B cell (primary cell): ENCODE results near the gene MISP3. TPM values are rescaled to one million over a fixed set of nuclear protein-coding genes. Genes with fewer than 3 reads are reported as not detected.

Experiments
- ATAC-seq: fragments of 200-7000 bp; cut with Tn5 transposase; one replicate; pipeline ENCODE4 v1.10.0; 2021; ENCODE audit warnings: low read depth, mild to moderate bottlenecking, moderate number of reproducible peaks, moderate library complexity
- CTCF ChIA-PET: fragments of 350-600 bp; sonication (Branson Sonifier 250); formaldehyde crosslinking; loops from one replicate; lab custom pipeline; 2021; ENCODE audit warnings: antibody characterized with exemption, inconsistent platforms; lab: Charles Lee
- POLR2A ChIA-PET: fragments of 350-600 bp; sonication (Branson Sonifier 250); formaldehyde crosslinking; loops from one replicate; lab custom pipeline; 2021; ENCODE audit warnings: antibody characterized with exemption; lab: Charles Lee
- DNase-seq: peaks from one replicate; pipeline ENCODE4 v3.0.0; 2013
- H2AFZ ChIP-seq: 2 replicates; pipeline ENCODE4 v1.6.1; 2012; ENCODE audit warnings: mild to moderate bottlenecking, low read depth, low read length; ENCODE audit not compliant: insufficient read depth, poor library complexity, severe bottlenecking
- H3K27ac ChIP-seq, 2 donors: 1 replicate in 1 of 2; 2 replicates in 1 of 2; pipeline ENCODE4 v1.5.1; 2012 to 2013; ENCODE audit warnings: low read length in 2 of 2, mild to moderate bottlenecking in 2 of 2, moderate library complexity in 1 of 2
- H3K27me3 ChIP-seq, 4 experiments: fragments of 200-600 bp in 1 of 4; sonication (generic) in 1 of 4; replicated peaks in 1 of 4; 1 replicate in 2 of 4; 2 replicates in 2 of 4; pipeline versions ENCODE4 v1.6.1 to v1.7.0; 2013 to 2016; ENCODE audit warnings: low read length in 3 of 4, mild to moderate bottlenecking in 2 of 4, mixed read lengths in 1 of 4, moderate library complexity in 1 of 4; ENCODE audit not compliant: insufficient read depth in 4 of 4, control insufficient read depth in 3 of 4; ENCODE audit errors: control extremely low read depth in 1 of 4
- H3K36me3 ChIP-seq, 2 experiments: replicated peaks in 1 of 2; 1 replicate in 1 of 2; 2 replicates in 1 of 2; pipeline versions ENCODE4 v1.6.1 to v1.7.1; 2013; ENCODE audit warnings: low read length in 1 of 2; ENCODE audit not compliant: insufficient read depth in 2 of 2, control insufficient read depth in 1 of 2; ENCODE audit errors: control extremely low read depth in 1 of 2, extremely low read depth in 1 of 2
- H3K4me1 ChIP-seq, 2 donors: fragments of 200-600 bp in 1 of 2; sonication (generic) in 1 of 2; 1 replicate in 1 of 2; 2 replicates in 1 of 2; pipeline versions ENCODE4 v1.5.1 to v1.6.1; 2013 to 2017; ENCODE audit warnings: low read length in 2 of 2; ENCODE audit not compliant: control insufficient read depth in 2 of 2, insufficient read depth in 2 of 2
- H3K4me2 ChIP-seq: replicated peaks from 2 replicates; pipeline ENCODE3; 2012; ENCODE audit warnings: mild to moderate bottlenecking, low read depth, low read length; ENCODE audit not compliant: poor library complexity, severe bottlenecking
- H3K4me3 ChIP-seq, 5 experiments: fragments of 200-600 bp in 1 of 5; sonication (generic) in 1 of 5; 1 replicate in 3 of 5; 2 replicates in 2 of 5; pipeline versions ENCODE4 v1.5.1 to v1.7.0; 2011 to 2016; ENCODE audit warnings: low read length in 4 of 5, mild to moderate bottlenecking in 4 of 5, low read depth in 2 of 5, control low read depth in 1 of 5, moderate library complexity in 1 of 5; ENCODE audit not compliant: insufficient read depth in 1 of 5; ENCODE audit errors: control extremely low read depth in 1 of 5, extremely low read depth in 1 of 5
- H3K79me2 ChIP-seq: fragments of 200-600 bp; sonication (generic); one replicate; pipeline ENCODE4 v1.6.0; 2016; ENCODE audit warnings: low read length; ENCODE audit not compliant: control insufficient read depth, insufficient read depth
- H3K9ac ChIP-seq: fragments of 200-600 bp; sonication (generic); 2 replicates; pipeline ENCODE4 v1.6.1; 2017; ENCODE audit warnings: mild to moderate bottlenecking, low read length, moderate library complexity
- H3K9me3 ChIP-seq, 3 donors: one replicate each; pipeline versions ENCODE4 v1.6.1 to v1.7.1; 2013; ENCODE audit warnings: low read length in 2 of 3; ENCODE audit not compliant: control insufficient read depth in 2 of 3, insufficient read depth in 1 of 3; ENCODE audit errors: control extremely low read depth in 1 of 3
- H4K20me1 ChIP-seq: 2 replicates; pipeline ENCODE4 v1.6.0; 2012; ENCODE audit warnings: mild to moderate bottlenecking, low read length; ENCODE audit not compliant: insufficient read depth, control insufficient read depth, poor library complexity, severe bottlenecking
- H3K27ac Mint-ChIP-seq: one replicate; pipeline ENCODE4 v1.8.0; 2021; ENCODE audit warnings: mixed read lengths
- H3K27me3 Mint-ChIP-seq: one replicate; pipeline ENCODE4 v1.8.0; 2021; ENCODE audit warnings: mixed read lengths
- H3K4me1 Mint-ChIP-seq: one replicate; pipeline ENCODE4 v1.8.0; 2021; ENCODE audit warnings: mixed read lengths
- H3K4me3 Mint-ChIP-seq: one replicate; pipeline ENCODE4 v1.8.0; 2021; ENCODE audit warnings: mixed read lengths
- H3K9me3 Mint-ChIP-seq: one replicate; pipeline ENCODE4 v1.8.0; 2022; ENCODE audit warnings: mixed read lengths; ENCODE audit not compliant: insufficient read depth
- EZH2 ChIP-seq: IDR thresholded peaks from 2 replicates; pipeline ENCODE4 v1.6.1; 2012; ENCODE audit warnings: borderline replicate concordance, low read depth, mild to moderate bottlenecking, moderate library complexity, low read length; ENCODE audit not compliant: insufficient read depth, poor library complexity, severe bottlenecking
- WGBS: methylation state at CpG from one replicate; pipeline ENCODE4 v1.1.5; 2013; ENCODE audit warnings: missing lambda C conversion rate; ENCODE audit not compliant: insufficient coverage; 5-methylcytosine and 5-hydroxymethylcytosine counted together
- intact Hi-C: fragments of 100-400 bp; cut with micrococcal nuclease; formaldehyde crosslinking; loops from one replicate; pipeline ENCODE4 v1.10.0; 2022
- polyA plus RNA-seq: library from polyadenylated mRNA; depleted of rRNA; stranded (reverse); fragments of >200 nt; gene quantifications from 2 replicates; pipeline ENCODE4 v1.2.3, GENCODE V29; 2012
- total RNA-seq, 2 donors: library from RNA; stranded (reverse); fragments of 120-200 nt in 1 of 2; gene quantifications; 1 replicate in 1 of 2; 2 replicates in 1 of 2; pipeline versions ENCODE4 v1.2.3 to v1.2.4, GENCODE V29; 2013 to 2022
- TF ChIP-seq, protein P1 (sequence below): fragments of 200-600 bp; IDR thresholded peaks from one replicate; pipeline ENCODE4 v1.8.0; 2022; ENCODE audit warnings: antibody characterized with exemption, mild to moderate bottlenecking

Gene MISP3
- total and polyA plus RNA-seq, 2 donors (not counting 1 experiment from before 2014, with no cell fraction given), result 0.34 TPM

DNA sequence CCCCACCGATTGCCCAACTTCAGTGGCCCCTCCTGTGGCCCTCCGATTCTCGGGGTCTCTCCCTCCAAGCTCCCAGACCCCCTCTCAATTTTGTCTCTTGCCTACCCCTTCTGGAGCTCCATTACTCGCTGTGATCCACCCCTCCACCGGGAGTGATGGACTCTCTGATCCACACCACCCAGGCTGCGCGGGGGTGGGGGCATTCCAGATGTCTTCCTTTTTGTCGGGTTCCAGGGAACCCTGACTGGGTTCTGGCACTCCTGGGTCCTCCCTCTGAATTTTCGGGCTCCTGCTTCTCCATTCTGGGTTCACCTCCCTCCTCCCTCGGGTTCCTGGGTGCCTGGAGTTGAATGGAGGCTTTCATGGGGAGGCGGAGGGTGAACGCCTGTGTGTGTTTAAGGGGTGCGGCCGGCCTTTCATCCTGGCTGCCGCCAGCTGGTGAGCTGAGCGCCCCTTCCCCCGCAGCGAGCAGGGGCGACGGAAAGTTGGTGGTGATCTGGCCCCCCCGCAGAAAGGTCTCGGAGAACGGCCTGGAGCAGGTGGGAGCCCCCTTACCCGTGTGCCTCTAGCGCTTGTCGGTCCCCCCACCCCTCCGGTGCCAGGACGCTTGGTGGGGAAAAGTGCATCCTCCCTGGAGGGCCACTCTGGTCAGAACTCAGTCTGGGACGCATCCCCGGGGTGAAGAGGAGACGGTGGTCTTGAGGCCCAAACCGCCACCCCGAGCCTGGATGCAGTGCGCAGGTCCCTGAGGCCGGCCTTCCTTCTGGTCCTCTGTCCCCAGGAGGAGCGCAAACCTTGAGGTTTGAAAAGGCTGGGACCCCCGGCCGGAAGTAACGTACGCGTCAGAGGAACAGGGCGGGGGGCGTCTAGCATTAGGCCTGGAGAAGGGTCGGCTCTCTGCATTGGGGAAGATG is 1.6 kb downstream of the MISP3 start:
- peak; percentile 46 for DNase-seq
- H3K27ac ChIP-seq, result no peak overlapping the region
- H3K9ac ChIP-seq, result peak overlapping the region; percentile 72
- Mint-ChIP-seq H3K9me3 (no peaks in the 10 kb centered on the region), H3K27ac (peak overlapping the region; percentile 34), H3K27me3 (peaks cover 5% of the 10 kb centered on the region), H3K4me3 (peak overlapping the region; percentile 87), H3K4me1 (peaks cover 26% of the 10 kb centered on the region)
- H3K4me3 ChIP-seq, result peak overlapping the region; percentile 47 to 79 (median 59)
- H3K4me1 ChIP-seq, result peaks cover 31 to 35% of the 10 kb centered on the region in 2 donors
- H3K27me3 ChIP-seq, result peaks cover 0 to 18% (median 5%) of the 10 kb centered on the region in 4 experiments
- no peaks in the 10 kb centered on the region for H4K20me1 ChIP-seq
- H2AFZ ChIP-seq, result peak overlapping the region; percentile 91
- TF ChIP-seq, protein P1, sequence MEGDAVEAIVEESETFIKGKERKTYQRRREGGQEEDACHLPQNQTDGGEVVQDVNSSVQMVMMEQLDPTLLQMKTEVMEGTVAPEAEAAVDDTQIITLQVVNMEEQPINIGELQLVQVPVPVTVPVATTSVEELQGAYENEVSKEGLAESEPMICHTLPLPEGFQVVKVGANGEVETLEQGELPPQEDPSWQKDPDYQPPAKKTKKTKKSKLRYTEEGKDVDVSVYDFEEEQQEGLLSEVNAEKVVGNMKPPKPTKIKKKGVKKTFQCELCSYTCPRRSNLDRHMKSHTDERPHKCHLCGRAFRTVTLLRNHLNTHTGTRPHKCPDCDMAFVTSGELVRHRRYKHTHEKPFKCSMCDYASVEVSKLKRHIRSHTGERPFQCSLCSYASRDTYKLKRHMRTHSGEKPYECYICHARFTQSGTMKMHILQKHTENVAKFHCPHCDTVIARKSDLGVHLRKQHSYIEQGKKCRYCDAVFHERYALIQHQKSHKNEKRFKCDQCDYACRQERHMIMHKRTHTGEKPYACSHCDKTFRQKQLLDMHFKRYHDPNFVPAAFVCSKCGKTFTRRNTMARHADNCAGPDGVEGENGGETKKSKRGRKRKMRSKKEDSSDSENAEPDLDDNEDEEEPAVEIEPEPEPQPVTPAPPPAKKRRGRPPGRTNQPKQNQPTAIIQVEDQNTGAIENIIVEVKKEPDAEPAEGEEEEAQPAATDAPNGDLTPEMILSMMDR, result no peak
- no peak for TF ChIP-seq EZH2
- H3K4me2 ChIP-seq, result peak overlapping the region; percentile 99
- H3K9me3 ChIP-seq, result peaks cover 0 to 3% (median 0%) of the 10 kb centered on the region in 3 donors
- ATAC-seq, result no peak
- intact Hi-C loops, result loop anchor here (1.0 to 5.0 kb wide), 5 partner anchors 7 to 122 kb away; partner anchors contain the start of genes ASF1B and DCAF15
- POLR2A ChIA-PET, result interaction anchor here (0.7 kb wide), 1 partner anchor 63 kb away, joined by 3 read pairs; the partner anchor contains the start of gene ASF1B
- no peaks in the 10 kb centered on the region for H3K79me2 ChIP-seq
- CTCF ChIA-PET, result interaction anchor here (0.7 to 6.8 kb wide), 21 partner anchors 8 to 406 kb away, joined by 3 to 92 read pairs (median 4); partner anchors contain the start of genes ASF1B, IL27RA and NANOS3
- no peaks in the 10 kb centered on the region for H3K36me3 ChIP-seq
- under 1% methylated on average over 39 of the region's 44 CpGs for WGBS
